Measurements from ENCODE around the gene HOXC10. TPM values are rescaled to one million over a fixed set of nuclear protein-coding genes. Genes with fewer than 3 reads are reported as not detected.

HOXC10 gene
- total and polyA plus RNA-seq, 2 of the 8 experiments (the other 6 are each of a cell fraction or from before 2014, with no cell fraction given): not detected

DNA sequence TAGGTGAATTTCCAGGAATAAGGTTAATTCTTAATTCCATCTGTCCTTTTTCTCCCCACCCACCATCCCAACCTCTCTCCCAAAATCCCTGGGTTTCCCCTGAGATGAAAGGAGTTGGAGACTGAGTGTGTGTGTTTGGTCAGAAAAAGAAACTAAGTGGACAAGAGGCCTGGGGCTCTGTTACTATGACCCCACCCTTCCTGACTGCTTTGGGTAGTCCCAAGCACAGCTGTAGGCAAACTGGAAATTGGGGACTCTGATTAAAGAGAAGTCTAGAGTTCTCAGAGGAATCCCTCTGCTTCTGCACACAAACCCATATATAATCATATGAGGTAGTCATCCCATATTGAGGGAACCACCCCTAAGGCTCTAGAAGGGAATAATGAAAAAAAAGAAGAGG is 37.2 kb upstream of the HOXC10 start (continued):
- no peak for TF ChIP-seq CHD7 (IDR thresholded peaks at IDR 0.05; ENCODE audit: insufficient replicate concordance, low read length)
- TF ChIP-seq MAX (IDR thresholded peaks at IDR 0.05): no peak
